GM19240 (cell line): ENCODE measurements around the gene IFT43.

Experiments used
- DNase-seq: peaks from one replicate; pipeline ENCODE4 v3.0.0; 2011; ENCODE audit warnings: low spot score; ENCODE audit not compliant: insufficient read length

IFT43 gene

DNA sequence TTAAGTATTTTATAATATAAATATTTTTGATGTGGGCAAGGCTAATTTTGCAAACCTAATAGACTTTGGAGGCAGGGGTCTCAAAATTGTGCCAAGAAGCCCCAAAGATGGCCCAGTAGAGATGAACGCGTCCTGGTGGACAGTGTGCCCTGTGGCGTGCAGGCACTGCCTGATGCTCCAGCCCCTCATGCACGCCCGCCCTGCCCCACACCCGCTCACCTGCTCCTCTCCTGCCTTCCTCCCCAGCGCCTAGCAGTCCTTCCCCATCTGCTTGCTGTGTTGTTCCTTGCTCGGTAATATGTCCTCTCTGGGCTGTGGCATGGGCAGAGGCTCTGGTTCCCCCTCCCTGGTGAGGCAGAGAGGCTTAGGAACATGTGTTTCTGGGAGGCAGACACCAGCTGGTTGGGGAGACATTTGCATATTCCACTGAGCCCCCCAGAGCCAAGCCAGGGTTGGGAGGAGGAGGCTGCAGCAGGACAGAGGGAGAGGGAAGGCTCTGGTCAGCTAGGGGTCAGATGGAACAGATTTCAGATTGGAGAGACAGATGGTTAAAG lies 119.3 kb downstream of the IFT43 start:
- DNase-seq, result no peak

DNA sequence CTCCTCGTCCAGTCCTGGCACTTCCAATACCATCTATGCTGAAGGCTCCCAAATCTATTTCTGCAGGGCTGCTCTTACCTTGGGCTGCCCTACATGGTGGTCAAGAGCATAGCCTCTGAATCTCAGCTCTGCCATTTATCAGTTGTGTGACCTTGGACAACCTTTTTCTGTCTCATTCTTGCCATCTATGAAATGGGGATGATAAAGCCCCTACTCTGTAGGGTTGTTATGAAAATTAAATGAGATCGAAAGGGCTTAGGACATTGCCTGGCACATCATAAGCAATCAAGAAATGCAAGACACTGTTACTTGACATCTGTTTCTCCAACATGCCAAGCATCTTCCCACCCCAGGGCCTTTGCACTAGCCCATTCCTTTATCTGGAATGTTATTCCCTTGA lies 120.6 kb downstream of the IFT43 start:
- no peak for DNase-seq

DNA sequence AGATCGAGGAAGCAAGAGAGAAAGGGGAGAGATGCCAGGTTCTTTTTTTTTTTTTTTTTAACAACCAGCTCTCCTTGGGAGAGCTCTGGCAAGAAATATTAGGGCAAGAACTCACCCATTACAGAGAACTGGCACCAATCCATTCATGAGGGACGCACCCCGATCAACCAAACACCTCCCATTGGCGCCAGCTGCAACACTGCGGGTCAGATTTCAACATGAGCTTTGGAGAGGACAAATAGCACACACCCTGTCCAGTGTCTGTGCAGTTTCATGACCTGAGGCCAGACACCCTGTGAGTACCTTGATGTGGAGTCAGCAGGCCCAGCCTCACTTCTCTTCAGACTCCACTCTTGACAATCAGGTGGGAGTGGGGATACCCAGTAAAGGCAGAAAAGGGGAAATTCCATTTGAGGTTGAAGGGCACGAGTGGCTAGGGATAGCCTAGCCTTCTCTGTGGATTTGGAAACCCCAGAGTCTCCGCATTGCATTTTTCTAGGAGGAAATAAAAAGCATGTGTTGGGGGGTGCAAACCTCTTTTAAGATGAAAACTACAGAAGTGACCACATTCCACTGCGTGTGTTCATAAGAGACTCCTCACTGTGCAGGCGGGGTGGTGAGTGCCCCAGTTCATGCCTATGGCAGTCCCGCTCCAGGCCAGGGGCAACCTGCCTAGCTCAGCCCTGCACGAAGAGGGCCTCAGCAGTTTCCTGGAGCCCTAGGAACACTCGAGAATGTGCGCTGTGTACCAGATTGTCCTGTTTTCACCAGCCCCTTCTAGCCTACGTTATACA lies 123.7 kb downstream of the IFT43 start:
- no peak for DNase-seq

DNA sequence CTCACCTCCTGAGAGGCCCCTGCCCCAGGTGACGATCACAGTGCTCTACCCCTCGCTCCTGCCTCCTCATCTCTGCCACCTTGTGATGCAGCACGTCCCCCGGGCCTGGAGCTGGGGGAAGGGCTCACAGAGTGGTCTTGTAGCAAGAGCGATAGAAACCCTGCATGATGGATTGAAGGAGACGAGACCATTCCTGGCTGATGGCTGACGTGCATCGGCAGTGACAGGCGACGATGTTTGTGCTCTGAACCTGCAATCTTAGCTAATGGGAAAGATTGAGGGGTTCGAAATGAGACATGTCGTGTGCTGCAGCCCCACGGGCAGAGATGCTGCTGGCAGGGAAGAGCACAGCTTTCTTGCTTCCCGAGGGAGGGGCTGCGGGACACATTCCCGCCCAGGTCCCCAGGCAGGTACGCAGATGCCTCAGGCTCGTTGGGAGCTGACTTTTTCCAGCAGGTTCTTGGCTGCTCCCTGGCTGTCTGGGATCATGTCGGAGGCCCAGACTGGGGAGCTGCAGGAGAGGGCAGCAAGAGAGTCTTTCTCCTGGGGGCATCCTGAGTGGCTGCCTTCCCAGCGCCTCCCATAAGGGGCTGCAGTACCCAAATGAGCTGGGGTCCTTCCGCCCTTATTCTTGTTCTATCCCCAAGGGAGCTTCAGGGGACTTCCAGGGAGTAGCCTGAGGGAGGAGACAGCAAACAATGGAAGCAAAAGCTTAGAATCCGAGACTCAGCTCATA lies 127.5 kb downstream of the IFT43 start:
- DNase-seq, result no peak

DNA sequence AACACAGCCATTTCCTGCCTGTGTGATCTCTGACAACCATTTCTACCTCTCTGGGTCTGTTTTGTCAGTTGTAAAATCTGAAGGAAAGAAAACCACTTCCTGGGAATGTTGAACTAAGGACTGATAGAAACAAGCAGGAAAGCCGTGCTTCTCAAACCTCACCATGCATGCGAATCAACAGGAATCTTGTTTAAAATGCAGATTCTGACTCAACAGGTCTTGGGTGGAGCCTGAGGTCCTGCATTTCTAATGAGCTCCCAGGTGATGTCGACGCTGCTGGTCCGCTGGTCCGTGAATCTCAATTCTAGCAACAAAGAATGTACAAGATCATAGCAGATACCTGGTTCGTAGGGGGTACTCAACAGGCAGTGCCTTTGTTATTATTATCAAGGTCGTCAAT lies 128.1 kb downstream of the IFT43 start:
- DNase-seq, result no peak

DNA sequence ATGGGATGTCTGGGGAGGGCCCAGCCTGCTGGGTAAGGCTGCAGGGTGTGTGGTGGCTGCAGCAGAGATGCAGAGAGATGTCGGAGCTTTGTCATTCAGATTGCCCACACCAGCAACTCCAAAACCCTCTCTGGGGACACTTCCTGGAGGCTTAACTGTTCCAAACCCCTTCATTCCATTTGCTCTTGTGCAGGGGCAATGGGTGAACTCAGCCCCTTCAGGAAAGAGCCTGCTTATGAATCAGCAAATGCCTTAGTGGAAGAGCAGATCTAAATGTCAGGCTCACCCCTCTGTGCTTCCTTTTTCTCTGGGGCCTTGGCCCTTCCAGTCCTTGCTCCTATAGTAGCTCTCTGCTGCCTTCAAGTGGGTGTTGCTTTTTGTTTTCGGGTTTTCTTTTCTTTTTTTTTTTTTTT lies 129.5 kb downstream of the IFT43 start:
- no peak for DNase-seq

DNA sequence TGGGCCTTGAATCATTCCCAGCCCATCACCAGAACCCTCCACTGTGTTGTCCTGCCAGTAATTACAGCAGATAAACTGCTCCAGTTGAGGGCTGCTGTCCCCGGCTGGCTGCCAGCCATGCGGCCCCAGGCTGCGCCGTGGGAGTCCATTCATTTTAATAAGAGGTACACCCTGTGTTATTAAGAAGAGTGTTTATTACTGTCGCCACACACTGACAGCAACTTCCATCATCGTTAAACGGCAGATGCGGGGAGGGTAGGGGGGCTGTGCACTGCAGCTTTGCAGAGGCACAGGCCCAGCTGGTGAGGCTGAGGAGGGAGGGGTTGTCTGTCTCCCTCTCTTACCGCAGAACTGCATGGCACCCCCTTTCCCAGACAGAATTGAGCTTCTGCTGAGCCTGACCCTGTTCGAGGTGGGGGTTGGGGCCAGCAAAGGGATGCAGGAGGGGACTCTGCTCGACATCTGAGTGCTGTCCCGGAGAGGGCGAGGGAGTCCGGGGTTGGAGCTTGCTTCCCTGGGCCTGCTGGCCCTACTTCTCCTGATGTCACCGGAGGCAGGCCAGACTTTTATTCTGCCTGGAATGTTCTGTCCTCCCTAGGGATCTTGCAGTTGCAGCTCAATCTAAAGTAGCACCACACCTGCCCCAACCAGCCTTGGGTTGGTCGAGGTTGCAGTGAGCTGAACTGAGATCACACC lies 132.4 kb downstream of the IFT43 start:
- DNase-seq, result no peak

DNA sequence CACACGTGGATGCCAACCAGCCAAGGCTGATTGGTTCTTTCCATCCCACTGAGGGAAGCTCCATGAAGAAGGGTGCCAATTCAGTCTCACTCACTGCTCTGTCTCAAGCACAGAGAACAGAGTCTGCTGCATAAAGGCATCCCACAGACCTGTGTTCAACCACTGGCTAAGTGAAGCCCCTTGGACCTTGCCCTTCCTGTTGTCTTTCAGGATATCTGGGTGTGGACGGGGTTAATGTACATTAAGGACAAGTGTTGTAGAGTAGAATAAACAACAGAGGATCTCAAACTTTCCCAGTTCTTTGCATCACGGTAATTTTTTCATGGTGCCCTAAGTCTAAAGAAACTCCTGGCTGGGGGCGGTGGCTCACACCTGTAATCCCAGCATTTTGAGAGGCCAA lies 133.0 kb downstream of the IFT43 start:
- DNase-seq, result no peak

DNA sequence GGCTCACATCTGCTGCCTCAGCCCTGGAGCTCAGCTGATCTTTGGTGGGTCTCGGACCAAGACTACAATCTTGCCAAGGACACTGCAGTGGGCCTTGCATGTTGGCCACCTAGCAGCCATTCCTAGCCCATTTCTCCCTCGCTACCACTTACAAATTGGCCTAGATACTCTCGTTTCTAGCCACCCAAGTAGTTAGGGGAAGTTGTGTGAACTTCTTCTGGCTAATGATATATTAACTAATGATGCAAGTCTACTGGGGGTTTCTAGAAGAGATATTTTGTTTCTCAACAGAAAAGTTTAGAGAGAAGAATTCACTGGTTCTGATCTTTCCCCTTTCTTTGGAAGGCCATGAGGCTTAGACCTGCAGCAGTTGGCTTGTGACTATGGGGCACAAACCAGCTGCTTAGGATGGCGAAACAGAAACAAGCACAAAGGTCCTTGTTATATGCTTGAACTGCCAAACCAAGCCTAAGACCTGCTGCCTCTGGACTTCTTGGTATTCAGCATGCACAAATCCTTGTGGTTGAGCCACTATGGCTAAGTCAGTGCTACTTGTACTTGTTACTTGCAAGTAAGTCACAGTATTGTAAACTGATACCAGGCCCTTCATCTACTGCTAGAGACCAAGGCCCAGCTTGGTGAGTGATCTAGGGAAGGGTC lies 135.7 kb downstream of the IFT43 start:
- DNase-seq, result no peak

DNA sequence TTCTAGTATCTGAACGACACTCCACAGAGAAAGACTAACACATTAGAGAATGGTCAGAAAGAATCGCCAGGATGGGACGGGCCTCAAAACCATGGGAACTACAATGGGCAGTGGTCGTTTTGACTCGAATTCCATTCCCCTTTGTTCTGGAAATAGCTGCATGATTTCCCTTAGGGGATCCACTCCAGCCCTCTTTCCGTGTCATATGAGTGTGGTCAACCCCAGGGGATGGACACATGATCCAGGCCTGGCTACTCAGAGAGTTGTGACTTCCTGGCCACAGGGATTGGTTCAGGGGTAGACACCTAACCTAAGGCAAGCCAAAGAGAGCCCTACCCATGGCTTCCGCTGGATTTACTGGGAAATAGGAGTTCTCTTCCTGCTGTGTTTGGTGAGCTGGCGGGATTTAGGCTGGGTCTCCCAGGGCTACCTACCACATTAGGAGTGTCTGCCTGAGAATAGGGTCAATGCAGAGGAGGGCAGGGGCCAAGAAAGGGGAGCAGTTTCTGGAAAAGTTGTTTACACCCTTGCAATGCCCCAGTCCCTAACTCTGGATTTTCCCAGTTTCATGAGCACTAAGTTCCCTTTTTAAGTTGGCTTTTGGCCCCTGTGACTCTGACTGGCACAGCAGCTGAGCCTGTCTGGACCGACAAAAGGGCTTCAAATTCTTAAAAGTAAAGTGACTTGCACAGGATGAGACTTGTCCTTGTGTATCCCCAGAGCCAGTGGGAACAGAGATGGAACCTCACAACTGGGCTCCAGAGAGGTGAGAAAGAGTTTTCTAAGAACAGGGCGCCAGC lies 138.1 kb downstream of the IFT43 start:
- no peak for DNase-seq

DNA sequence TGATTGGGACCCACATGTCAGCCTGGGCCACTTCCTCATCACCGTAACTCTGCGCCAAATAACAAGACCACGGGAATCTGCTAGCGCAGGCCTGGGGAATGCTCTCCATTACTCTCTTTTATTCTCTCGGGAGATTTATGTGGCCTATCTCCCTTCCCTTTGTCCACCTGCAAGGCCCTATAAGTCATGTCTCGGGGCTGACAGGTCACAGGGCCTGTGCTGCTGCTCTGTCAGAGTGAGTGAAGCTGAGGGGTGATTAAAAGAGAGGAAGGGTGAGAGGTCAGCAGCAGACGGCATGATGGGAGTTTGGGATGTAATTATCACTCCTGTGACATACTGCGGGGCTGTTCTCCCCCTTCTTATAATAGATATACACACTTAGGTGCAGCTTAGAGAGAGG lies 139.9 kb downstream of the IFT43 start:
- DNase-seq, result no peak

DNA sequence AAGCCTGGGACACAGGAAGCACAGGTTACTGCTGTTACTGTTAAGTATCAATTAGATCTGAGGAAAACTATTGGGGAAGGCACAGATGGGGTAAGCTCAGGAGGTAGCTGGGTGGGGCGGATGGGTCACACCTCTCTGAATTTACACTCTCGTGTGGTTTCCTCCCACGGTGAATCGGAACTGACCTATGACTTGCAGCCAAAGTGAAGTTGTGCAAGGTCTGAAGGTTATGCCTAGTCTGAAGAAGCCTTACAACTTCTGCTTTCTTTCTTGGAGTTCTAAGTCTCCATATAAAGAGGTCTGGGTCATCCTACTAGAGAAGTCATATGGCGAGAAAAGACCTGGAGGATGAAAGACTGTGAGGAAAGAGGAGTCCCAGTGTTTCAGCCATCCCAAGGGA lies 140.5 kb downstream of the IFT43 start:
- DNase-seq, result no peak

DNA sequence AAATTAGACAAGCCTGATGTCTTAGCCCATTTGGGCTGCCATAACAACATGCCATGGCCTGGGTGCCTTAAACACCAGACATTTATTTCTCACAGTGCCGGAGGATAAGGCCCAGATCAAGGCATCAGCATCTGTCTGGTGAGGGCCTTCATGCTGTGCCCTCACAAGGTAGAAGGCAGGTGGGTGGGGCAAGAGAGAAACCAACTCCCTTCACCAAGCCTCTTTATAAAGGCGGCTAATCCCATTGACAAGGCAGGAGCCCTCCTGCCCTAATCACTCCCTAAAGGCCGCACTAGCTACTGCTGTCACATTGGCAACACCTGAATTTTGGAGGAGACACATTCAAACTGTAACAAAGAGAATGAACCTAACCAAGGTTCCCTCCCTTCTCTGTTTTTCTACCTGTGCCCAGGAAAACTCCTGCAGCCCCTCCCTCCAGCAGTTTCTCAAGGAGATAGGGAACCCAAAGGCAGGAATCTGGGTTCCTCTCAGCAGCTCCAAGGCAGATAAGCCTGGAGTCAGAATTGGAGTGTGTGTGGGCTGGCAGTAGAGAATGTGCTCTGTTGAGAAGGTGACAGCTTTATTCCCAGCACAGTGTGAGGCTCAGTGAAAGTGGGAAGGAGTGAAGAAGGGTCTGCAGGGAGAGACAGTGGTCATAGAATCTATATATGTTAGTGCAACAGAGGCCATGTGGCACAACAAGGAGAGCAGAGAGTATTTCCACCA lies 144.5 kb downstream of the IFT43 start:
- no peak for DNase-seq

DNA sequence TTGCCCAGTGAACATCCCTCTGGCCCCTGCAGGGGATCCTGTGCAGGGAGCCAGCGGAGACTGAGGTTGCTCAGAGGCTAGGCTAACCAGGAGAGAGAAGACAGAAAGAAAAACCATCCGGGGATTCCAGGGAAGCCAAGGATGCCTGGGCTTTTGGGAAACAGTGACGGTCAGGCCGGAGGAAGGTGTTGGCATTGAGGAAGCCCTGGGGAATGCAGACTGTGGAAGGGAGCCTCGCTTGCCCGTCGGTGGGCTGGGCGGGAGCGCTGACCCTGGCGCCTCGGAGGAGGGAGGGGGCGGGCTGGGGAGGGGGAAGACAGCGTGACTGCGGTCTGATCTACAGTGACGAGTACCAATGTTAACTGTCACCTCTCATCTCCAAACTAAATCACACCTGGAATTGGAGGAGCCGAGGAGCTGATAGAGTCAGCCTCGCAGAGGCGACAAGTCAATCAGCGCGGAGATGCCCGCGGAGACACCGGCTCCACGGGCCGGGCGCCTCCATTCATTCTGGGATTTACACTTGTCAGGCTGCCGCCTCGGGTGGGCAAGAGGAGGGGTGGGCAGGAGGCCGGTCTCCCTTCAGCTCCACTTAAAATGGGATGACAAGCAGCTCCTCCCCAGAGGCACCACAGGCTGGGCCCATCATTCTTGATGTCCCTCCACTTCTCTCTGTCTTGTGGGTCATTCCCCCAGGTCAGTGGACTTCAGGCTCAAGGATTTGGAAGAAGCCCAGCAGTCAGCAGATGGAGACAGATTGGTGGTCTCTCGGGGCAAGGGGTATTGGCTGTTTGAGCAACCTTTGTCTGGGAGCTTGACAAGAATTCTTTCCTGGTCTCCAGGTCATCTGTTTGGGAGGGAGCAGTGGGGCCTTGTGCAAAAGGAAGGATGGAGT lies 145.8 kb downstream of the IFT43 start:
- DNase-seq, result no peak

DNA sequence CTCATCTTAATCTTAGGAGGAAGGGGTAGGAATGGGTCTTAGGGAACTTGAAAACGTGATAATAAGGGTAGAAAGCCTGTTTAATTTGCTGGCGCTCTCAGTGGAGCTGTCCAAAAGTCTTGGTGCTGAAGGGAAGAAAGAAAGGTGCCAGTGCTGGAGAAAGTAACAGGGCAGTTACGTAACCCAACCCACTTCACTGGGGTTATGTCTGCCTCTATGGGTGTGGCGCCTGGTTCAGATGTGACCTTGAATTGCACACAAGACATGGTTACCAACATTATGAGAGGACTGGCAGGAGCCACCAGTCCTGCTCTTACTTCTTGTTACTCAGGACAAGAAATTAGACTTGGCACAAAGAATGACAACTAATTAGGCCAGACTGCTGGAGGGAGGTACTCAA lies 147.5 kb downstream of the IFT43 start:
- DNase-seq, result no peak
